Fibroblast of lung (primary cell): ENCODE measurements around the gene SMIM17.

ENCODE experiments used
- EZH2 ChIP-seq: IDR thresholded peaks from 2 replicates; pipeline ENCODE4 v1.5.1; 2012; ENCODE audit warnings: low read length, control low read depth, mild to moderate bottlenecking; ENCODE audit errors: missing control alignments
- TF ChIP-seq, protein P1 (sequence below), 2 donors: IDR thresholded peaks in 1 of 2; conservative IDR thresholded peaks in 1 of 2; 1 replicate in 1 of 2; 2 replicates in 1 of 2; pipeline ENCODE4 v1.5.1; 2011 to 2012; ENCODE audit warnings: low read length in 2 of 2, control low read depth in 1 of 2, inconsistent platforms in 1 of 2, low read depth in 1 of 2, mild to moderate bottlenecking in 1 of 2

DNA sequence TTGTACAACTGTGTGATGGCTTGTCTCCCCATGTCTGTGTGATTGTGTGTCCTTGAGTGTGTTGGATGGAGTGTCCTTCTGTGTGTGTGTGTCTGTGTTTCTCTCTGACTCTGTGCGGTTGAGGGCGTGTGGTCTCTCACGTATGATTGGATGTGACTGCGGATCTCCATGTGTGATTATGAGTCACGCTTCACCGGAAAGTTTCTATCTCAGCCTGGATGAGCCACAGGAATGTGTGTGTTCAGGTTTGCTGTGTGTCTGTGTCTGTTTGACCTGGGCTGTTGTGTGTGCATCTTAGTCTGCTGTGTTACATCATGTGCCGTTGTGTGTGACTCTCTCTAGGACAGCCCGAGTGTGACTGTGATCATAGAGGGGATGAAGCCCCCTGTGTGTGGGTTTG, 44.1 kb downstream of the SMIM17 start:
- TF ChIP-seq, protein P1, sequence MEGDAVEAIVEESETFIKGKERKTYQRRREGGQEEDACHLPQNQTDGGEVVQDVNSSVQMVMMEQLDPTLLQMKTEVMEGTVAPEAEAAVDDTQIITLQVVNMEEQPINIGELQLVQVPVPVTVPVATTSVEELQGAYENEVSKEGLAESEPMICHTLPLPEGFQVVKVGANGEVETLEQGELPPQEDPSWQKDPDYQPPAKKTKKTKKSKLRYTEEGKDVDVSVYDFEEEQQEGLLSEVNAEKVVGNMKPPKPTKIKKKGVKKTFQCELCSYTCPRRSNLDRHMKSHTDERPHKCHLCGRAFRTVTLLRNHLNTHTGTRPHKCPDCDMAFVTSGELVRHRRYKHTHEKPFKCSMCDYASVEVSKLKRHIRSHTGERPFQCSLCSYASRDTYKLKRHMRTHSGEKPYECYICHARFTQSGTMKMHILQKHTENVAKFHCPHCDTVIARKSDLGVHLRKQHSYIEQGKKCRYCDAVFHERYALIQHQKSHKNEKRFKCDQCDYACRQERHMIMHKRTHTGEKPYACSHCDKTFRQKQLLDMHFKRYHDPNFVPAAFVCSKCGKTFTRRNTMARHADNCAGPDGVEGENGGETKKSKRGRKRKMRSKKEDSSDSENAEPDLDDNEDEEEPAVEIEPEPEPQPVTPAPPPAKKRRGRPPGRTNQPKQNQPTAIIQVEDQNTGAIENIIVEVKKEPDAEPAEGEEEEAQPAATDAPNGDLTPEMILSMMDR (conservative IDR thresholded peaks at IDR 0.05 in 1 of 2, IDR thresholded peaks at IDR 0.05 in 1 of 2; ENCODE audit: low read depth in 1 of 2, low read length in 2 of 2), result no peak
- no peak for TF ChIP-seq EZH2
